GM13977 (cell line): ENCODE results near the gene GDF7.

Experiments used
- DNase-seq: peaks from one replicate; pipeline ENCODE4 v3.0.0; 2012; ENCODE audit warnings: low spot score
- CTCF ChIP-seq: IDR thresholded peaks from 2 replicates; pipeline ENCODE4 v1.5.1; 2012; ENCODE audit warnings: mild to moderate bottlenecking, control low read depth; ENCODE audit not compliant: insufficient read depth; ENCODE audit errors: extremely low read depth, missing control alignments
- in situ Hi-C: fragments of 300-500 bp; cut with MboI; formaldehyde crosslinking; loops from one replicate; pipeline ENCODE4 v1.12.0; 2022; ENCODE audit warnings: low sequenced_read_pairs, low pct_unique_long_range_greater_than_20kb, mixed read lengths, inconsistent platforms; ENCODE audit not compliant: unreplicated experiment

The GDF7 gene

GRCh38 chr2:20724500-20725053, 57.6 kb downstream of the GDF7 start:
- in situ Hi-C loops = no loop called here
- TF ChIP-seq CTCF = no peak
- DNase-seq = no peak

- no peak for TF ChIP-seq CTCF
- no peak for DNase-seq
- in situ Hi-C loops = no loop called here
Observed at GRCh38 chr2:20725782-20726181, 58.8 kb downstream of the GDF7 start.

GRCh38 chr2:20726913-20727312, 60.0 kb downstream of the GDF7 start:
- in situ Hi-C loops = no loop called here
- no peak for DNase-seq
- TF ChIP-seq CTCF = no peak

GRCh38 chr2:20728114-20728758, 61.3 kb downstream of the GDF7 start:
- in situ Hi-C loops = no loop called here
- TF ChIP-seq CTCF = no peak
- no peak for DNase-seq
